H1 (cell line): Measurements from ENCODE around the gene RASGRF1. TPM values are rescaled to one million over a fixed set of nuclear protein-coding genes. Genes with fewer than 3 reads are reported as not detected.
"Not testable (repeated sequence)": the region's sequence is repeated elsewhere in the genome, so short reads cannot be mapped to it uniquely, and the experiment has no call there.

Experiments
- CTCF ChIA-PET: fragments of 300-600 bp; sonication (Branson Sonifier 250); formaldehyde crosslinking; loops from one replicate; lab custom pipeline; 2021; ENCODE audit not compliant: partially characterized antibody; lab: Charles Lee
- POLR2A ChIA-PET: fragments of 300-600 bp; sonication (Branson Sonifier 250); formaldehyde crosslinking; loops from one replicate; lab custom pipeline; 2021; ENCODE audit warnings: inconsistent platforms; ENCODE audit not compliant: partially characterized antibody; lab: Charles Lee
- DNase-seq, 2 experiments: peaks; one replicate each; pipeline versions ENCODE4 v3.0.0 to v3.0.0-alpha.2; 2010 to 2022; ENCODE audit warnings: low spot score in 2 of 2, low read depth in 1 of 2, mixed read lengths in 1 of 2
- FAIRE-seq: peaks from 2 replicates; lab custom pipeline; 2011; peaks lifted over from hg19 to GRCh38; lab: Jason Lieb, UNC
- H2AFZ ChIP-seq: 2 replicates; pipeline ENCODE4 v1.8.1; 2012; ENCODE audit warnings: low read length, inconsistent platforms
- H2AK5ac ChIP-seq: 2 replicates; pipeline ENCODE4 v1.6.1; 2013; ENCODE audit warnings: low read depth, low read length
- H2BK120ac ChIP-seq: replicated peaks from 2 replicates; pipeline ENCODE3; 2013; ENCODE audit warnings: low read depth, low read length, inconsistent platforms
- H2BK12ac ChIP-seq: 2 replicates; pipeline ENCODE4 v1.6.1; 2013; ENCODE audit warnings: low read depth, low read length
- H2BK15ac ChIP-seq: 2 replicates; pipeline ENCODE4 v1.6.1; 2013; ENCODE audit warnings: low read length
- H2BK20ac ChIP-seq: 2 replicates; pipeline ENCODE4 v1.6.1; 2013; ENCODE audit warnings: low read length
- H2BK5ac ChIP-seq: 2 replicates; pipeline ENCODE4 v1.6.1; 2013; ENCODE audit warnings: low read depth, low read length
- H3K14ac ChIP-seq: 2 replicates; pipeline ENCODE4 v1.6.1; 2013; ENCODE audit warnings: inconsistent platforms; ENCODE audit not compliant: insufficient read length
- H3K18ac ChIP-seq: 2 replicates; pipeline ENCODE4 v1.6.1; 2013; ENCODE audit warnings: low read length; ENCODE audit errors: extremely low read depth
- H3K23ac ChIP-seq: 2 replicates; pipeline ENCODE4 v1.6.1; 2013; ENCODE audit warnings: inconsistent platforms; ENCODE audit not compliant: insufficient read length
- H3K23me2 ChIP-seq: 2 replicates; pipeline ENCODE4 v1.6.1; 2013; ENCODE audit warnings: low read depth, low read length
- H3K27ac ChIP-seq: 2 replicates; pipeline ENCODE4 v1.6.1; 2011; ENCODE audit warnings: low read depth, low read length, inconsistent platforms
- H3K27me3 ChIP-seq, 4 experiments: replicated peaks in 1 of 4; 1 replicate in 1 of 4; 2 replicates in 3 of 4; pipeline versions ENCODE4 v1.6.1 to v1.8.1; 2011 to 2013; ENCODE audit warnings: low read length in 3 of 4, mild to moderate bottlenecking in 3 of 4, inconsistent platforms in 2 of 4, mixed read lengths in 2 of 4, moderate library complexity in 1 of 4; ENCODE audit not compliant: control insufficient read depth in 3 of 4, insufficient read depth in 3 of 4; ENCODE audit errors: extremely low read depth in 1 of 4
- H3K36me3 ChIP-seq, 4 experiments: 2 replicates each; pipeline versions ENCODE4 v1.6.1 to v1.8.1; 2011 to 2013; ENCODE audit warnings: mild to moderate bottlenecking in 4 of 4, low read length in 3 of 4, moderate library complexity in 2 of 4, control low read depth in 1 of 4, inconsistent platforms in 1 of 4; ENCODE audit not compliant: insufficient read depth in 4 of 4, control insufficient read depth in 2 of 4
- H3K4ac ChIP-seq: replicated peaks from 2 replicates; pipeline ENCODE3; 2013; ENCODE audit warnings: low read length, low read depth, mixed read lengths, inconsistent platforms; ENCODE audit not compliant: insufficient read length
- H3K4me1 ChIP-seq, 4 experiments: replicated peaks in 1 of 4; 1 replicate in 1 of 4; 2 replicates in 3 of 4; pipeline versions ENCODE4 v1.6.1 to v1.8.1; 2011 to 2013; ENCODE audit warnings: low read length in 3 of 4, inconsistent platforms in 2 of 4, mixed read lengths in 1 of 4; ENCODE audit not compliant: insufficient read depth in 4 of 4, control insufficient read depth in 3 of 4
- H3K4me2 ChIP-seq, 2 experiments: 2 replicates each; pipeline versions ENCODE4 v1.6.1 to v1.8.1; 2011 to 2013; ENCODE audit warnings: low read depth in 2 of 2, low read length in 2 of 2, control low read depth in 1 of 2, inconsistent platforms in 1 of 2, mild to moderate bottlenecking in 1 of 2; ENCODE audit not compliant: insufficient read depth in 1 of 2
- H3K4me3 ChIP-seq, 4 experiments: fragments of 200-600, 300-600 bp in 1 of 4; sonication (generic), shearing (Covaris generic), sonication (Bioruptor Twin) in 1 of 4; 2 replicates each; pipeline versions ENCODE4 v1.5.1 to v1.8.1; 2011 to 2016; ENCODE audit warnings: low read length in 4 of 4, low read depth in 3 of 4, control low read depth in 2 of 4, inconsistent platforms in 2 of 4, mild to moderate bottlenecking in 2 of 4, mixed read lengths in 1 of 4, moderate library complexity in 1 of 4; ENCODE audit not compliant: insufficient read depth in 2 of 4; ENCODE audit errors: extremely low read depth in 1 of 4
- H3K56ac ChIP-seq: replicated peaks from 2 replicates; pipeline ENCODE3; 2013; ENCODE audit warnings: low read depth, mild to moderate bottlenecking, mixed read lengths, low read length, inconsistent platforms; ENCODE audit not compliant: insufficient read length
- H3K79me1 ChIP-seq: 2 replicates; pipeline ENCODE4 v1.6.1; 2013; ENCODE audit warnings: low read depth, low read length, control low read depth
- H3K79me2 ChIP-seq, 2 experiments: 2 replicates each; pipeline versions ENCODE4 v1.6.1 to v1.8.1; 2012 to 2013; ENCODE audit warnings: low read length in 2 of 2, mild to moderate bottlenecking in 2 of 2, inconsistent platforms in 1 of 2; ENCODE audit not compliant: insufficient read depth in 2 of 2, control insufficient read depth in 1 of 2
- H3K9ac ChIP-seq, 4 experiments: replicated peaks in 1 of 4; 1 replicate in 1 of 4; 2 replicates in 3 of 4; pipeline versions ENCODE4 v1.6.1 to v1.8.1; 2011 to 2013; ENCODE audit warnings: low read depth in 3 of 4, low read length in 3 of 4, control low read depth in 2 of 4, mild to moderate bottlenecking in 2 of 4, moderate library complexity in 2 of 4, inconsistent platforms in 1 of 4; ENCODE audit errors: extremely low read depth in 1 of 4
- H3K9me3 ChIP-seq, 2 experiments: 2 replicates each; pipeline versions ENCODE4 v1.6.1 to v1.8.1; 2012 to 2013; ENCODE audit warnings: mild to moderate bottlenecking in 2 of 2, moderate library complexity in 2 of 2, control low read depth in 1 of 2, inconsistent platforms in 1 of 2, low read depth in 1 of 2, low read length in 1 of 2, mixed read lengths in 1 of 2; ENCODE audit not compliant: insufficient read depth in 2 of 2
- H4K20me1 ChIP-seq, 2 experiments: replicated peaks in 1 of 2; 2 replicates each; pipeline versions ENCODE3 to v1.8.1; 2011 to 2013; ENCODE audit warnings: inconsistent platforms in 2 of 2, low read length in 2 of 2, mild to moderate bottlenecking in 1 of 2; ENCODE audit not compliant: insufficient read depth in 2 of 2, control insufficient read depth in 1 of 2
- H4K5ac ChIP-seq: 2 replicates; pipeline ENCODE4 v1.6.1; 2013; ENCODE audit warnings: low read length, low read depth, mixed read lengths, inconsistent platforms; ENCODE audit not compliant: insufficient read length
- H4K8ac ChIP-seq: 2 replicates; pipeline ENCODE4 v1.8.0; 2013; ENCODE audit warnings: mild to moderate bottlenecking, moderate library complexity, low read length, inconsistent platforms; ENCODE audit not compliant: insufficient read depth; ENCODE audit errors: extremely low read depth
- H4K91ac ChIP-seq: replicated peaks from 2 replicates; pipeline ENCODE3; 2013; ENCODE audit warnings: low read length, mixed read lengths, inconsistent platforms; ENCODE audit not compliant: insufficient read length
- WGBS, 2 experiments: shearing (Covaris generic) in 1 of 2; methylation state at CpG; one replicate each; pipeline versions ENCODE4 v1.1.6 to v1.1.7; 2013 to 2015; ENCODE audit warnings: low lambda C conversion rate in 2 of 2, mixed read lengths in 2 of 2, inconsistent platforms in 1 of 2, low coverage in 1 of 2, missing lambda C conversion rate in 1 of 2; ENCODE audit not compliant: insufficient replicate concordance in 2 of 2, insufficient coverage in 1 of 2, insufficient read length in 1 of 2; ENCODE audit errors: extremely low coverage in 1 of 2, missing lambda C conversion rate in 1 of 2; 5-methylcytosine and 5-hydroxymethylcytosine counted together
- polyA plus RNA-seq, 7 experiments: library from polyadenylated mRNA; depleted of rRNA in 3 of 7; stranded (reverse) in 5 of 7; unstranded in 2 of 7; fragments of >200 nt in 5 of 7; fragments of 200-250 nt in 2 of 7; gene quantifications; 1 replicate in 5 of 7; 2 replicates in 1 of 7; 4 replicates in 1 of 7; pipeline versions ENCODE4 v1.2.1 to v1.2.3, GENCODE V29; 2011 to 2013; ENCODE audit warnings: missing spikeins in 2 of 7, mixed read lengths in 2 of 7
- total RNA-seq: library from RNA; stranded (reverse); fragmentation: NEBNext Ultra II Directional; extraction: Animal tissue kit (Norgen Biotek cat#: 25700); gene quantifications from 2 replicates; pipeline ENCODE4 v1.2.1, GENCODE V29; 2021

RASGRF1 gene
- total and polyA plus RNA-seq, 2 of the 8 experiments (the other 6 are each of a cell fraction or from before 2014, with no cell fraction given) = 0.42 to 0.67 TPM

DNA sequence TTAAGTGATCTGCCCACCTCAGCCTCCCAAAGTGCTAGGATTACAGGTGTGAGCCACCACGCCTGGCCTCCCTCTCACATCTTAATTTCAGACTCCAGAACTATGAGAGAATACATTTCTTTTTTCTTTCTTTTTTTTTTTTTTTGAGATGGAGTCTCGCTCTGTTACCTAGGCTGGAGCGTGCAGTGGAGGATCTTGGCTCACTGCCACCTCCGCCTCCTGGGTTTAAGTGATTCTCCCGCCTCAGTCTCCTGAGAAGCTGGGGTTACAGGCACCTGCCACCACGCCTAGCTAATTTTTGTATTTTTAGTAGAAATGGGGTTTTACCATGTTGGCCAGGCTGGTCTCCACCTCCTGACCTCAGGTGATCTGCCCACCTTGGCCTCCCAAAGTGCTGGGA is 95.4 kb downstream of the RASGRF1 start:
- H2AK5ac ChIP-seq, H3K56ac ChIP-seq, H3K4ac ChIP-seq, H3K79me2 ChIP-seq, H2BK15ac ChIP-seq, H3K18ac ChIP-seq, H4K8ac ChIP-seq, DNase-seq, H4K20me1 ChIP-seq, H3K79me1 ChIP-seq, H3K23ac ChIP-seq, H3K4me3 ChIP-seq, H3K36me3 ChIP-seq, FAIRE-seq, H2BK12ac ChIP-seq, H3K27me3 ChIP-seq, H3K9me3 ChIP-seq, H3K23me2 ChIP-seq, H3K4me2 ChIP-seq, H4K91ac ChIP-seq, H2BK5ac ChIP-seq, H3K9ac ChIP-seq, POLR2A ChIA-PET, H3K14ac ChIP-seq, H4K5ac ChIP-seq, H2BK120ac ChIP-seq, H2BK20ac ChIP-seq, H2AFZ ChIP-seq, H3K27ac ChIP-seq: not testable (repeated sequence)
- peaks cover 0 to 23% (median 14%) of the 10 kb centered on the region in 4 experiments; a peak in 5 of 7 replicates for H3K4me1 ChIP-seq
- CTCF ChIA-PET = interaction anchor here (0.6 to 4.1 kb wide), 8 partner anchors 11 to 92 kb away, joined by 3 to 38 read pairs (median 8); no protein-coding TSS in a partner anchor
- 90% methylated on average over 4 of the region's 6 CpGs; no CpG with 5 or more reads in 1 of the 2 experiments for WGBS, 2 experiments
